ENCODE measurements around the gene NLGN1.

GRCh38 chr3:174100744-174101143 is 703.2 kb downstream of the NLGN1 start:
- TF ChIP-seq CTBP1 (IDR thresholded peaks at IDR 0.05; ENCODE audit: borderline replicate concordance) (no peak), ARNT (IDR thresholded peaks at IDR 0.05) (no peak), SP1 (IDR thresholded peaks at IDR 0.05) (no peak), FOXM1 (IDR thresholded peaks at IDR 0.05; ENCODE audit: borderline replicate concordance) (no peak), NFRKB (IDR thresholded peaks at IDR 0.05) (no peak), TARDBP (IDR thresholded peaks at IDR 0.05) (no peak), SUZ12 (IDR thresholded peaks at IDR 0.05) (no peak), L3MBTL2 (conservative IDR thresholded peaks at IDR 0.05) (no peak), FOXA1 (IDR thresholded peaks at IDR 0.05) (no peak)
